HepG2 (cell line): ENCODE data around the gene ADAM22.
"Not testable (repeated sequence)": the region's sequence is repeated elsewhere in the genome, so short reads cannot be mapped to it uniquely, and the experiment has no call there.

Source experiments
- CREB1 ChIP-seq, 2 experiments: fragments of 450-650 bp in 1 of 2; IDR thresholded peaks; 2 replicates each; pipeline ENCODE4 v1.6.1; 2016 to 2017; ENCODE audit warnings: control low read depth in 1 of 2, mild to moderate bottlenecking in 1 of 2, missing compliant biosample characterization in 1 of 2, missing genetic modification characterization in 1 of 2
- EP300 ChIP-seq, 3 experiments: sonication (generic) in 1 of 3; formaldehyde crosslinking in 1 of 3; IDR thresholded peaks; 2 replicates each; pipeline versions ENCODE4 v1.5.1 to v1.6.1; 2011 to 2020; ENCODE audit warnings: low read depth in 2 of 3, low read length in 2 of 3, borderline replicate concordance in 1 of 3, improper control_type of control experiment in 1 of 3, mild to moderate bottlenecking in 1 of 3, missing genetic modification reagents in 1 of 3, moderate library complexity in 1 of 3
- EZH2 ChIP-seq: conservative IDR thresholded peaks from 2 replicates; pipeline ENCODE4 v1.6.1; 2012; ENCODE audit warnings: mild to moderate bottlenecking, low read depth, low read length, moderate library complexity
- TF ChIP-seq, protein P1 (sequence below): IDR thresholded peaks from 2 replicates; pipeline ENCODE4 v1.6.1; 2016; ENCODE audit warnings: mild to moderate bottlenecking, missing biosample characterization, missing genetic modification reagents
- TF ChIP-seq, protein P2 (sequence below): sonication (generic); formaldehyde crosslinking; IDR thresholded peaks from 2 replicates; pipeline ENCODE4 v1.4.0; 2020; ENCODE audit warnings: missing genetic modification reagents
- TF ChIP-seq, protein P3 (sequence below): sonication (generic); formaldehyde crosslinking; IDR thresholded peaks from 2 replicates; pipeline ENCODE4 v1.4.0; 2020; ENCODE audit warnings: missing genetic modification reagents
- TF ChIP-seq, protein P4 (sequence below): sonication (generic); formaldehyde crosslinking; IDR thresholded peaks from 2 replicates; pipeline ENCODE4 v1.5.1; 2020; ENCODE audit warnings: mild to moderate bottlenecking, missing genetic modification reagents, moderate library complexity
- TF ChIP-seq, protein P5 (sequence below): sonication (generic); formaldehyde crosslinking; conservative IDR thresholded peaks from 2 replicates; pipeline ENCODE4 v1.8.0; 2022; ENCODE audit warnings: low read depth, missing genetic modification reagents
- TF ChIP-seq, protein P6 (sequence below): sonication (generic); formaldehyde crosslinking; IDR thresholded peaks from 2 replicates; pipeline ENCODE4 v1.5.1; 2020; ENCODE audit warnings: mild to moderate bottlenecking, missing genetic modification reagents, borderline replicate concordance

DNA sequence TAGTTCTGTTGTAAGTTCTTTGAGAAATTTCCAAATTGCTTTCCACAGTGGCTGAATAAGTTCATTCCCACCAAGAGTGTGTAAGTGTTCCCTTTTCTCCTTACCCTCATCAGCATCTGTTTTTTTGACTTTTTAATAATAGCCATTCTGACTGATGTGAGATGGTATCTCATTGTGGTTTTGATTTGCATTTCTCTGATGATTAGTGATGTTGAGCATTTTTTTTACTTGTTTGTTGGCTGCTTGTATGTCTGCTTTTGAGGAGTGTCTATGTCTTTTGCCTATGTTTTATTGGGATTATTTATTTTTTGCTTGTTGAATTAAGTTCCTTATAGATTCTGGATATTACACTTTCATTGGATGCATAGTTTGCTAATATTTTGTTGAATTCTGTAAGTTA lies 11.9 kb downstream of the ADAM22 start:
- TF ChIP-seq, protein P1, sequence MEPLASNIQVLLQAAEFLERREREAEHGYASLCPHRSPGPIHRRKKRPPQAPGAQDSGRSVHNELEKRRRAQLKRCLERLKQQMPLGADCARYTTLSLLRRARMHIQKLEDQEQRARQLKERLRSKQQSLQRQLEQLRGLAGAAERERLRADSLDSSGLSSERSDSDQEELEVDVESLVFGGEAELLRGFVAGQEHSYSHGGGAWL (CRISPR knock-in tag), result not testable (repeated sequence)
- TF ChIP-seq, protein P2, sequence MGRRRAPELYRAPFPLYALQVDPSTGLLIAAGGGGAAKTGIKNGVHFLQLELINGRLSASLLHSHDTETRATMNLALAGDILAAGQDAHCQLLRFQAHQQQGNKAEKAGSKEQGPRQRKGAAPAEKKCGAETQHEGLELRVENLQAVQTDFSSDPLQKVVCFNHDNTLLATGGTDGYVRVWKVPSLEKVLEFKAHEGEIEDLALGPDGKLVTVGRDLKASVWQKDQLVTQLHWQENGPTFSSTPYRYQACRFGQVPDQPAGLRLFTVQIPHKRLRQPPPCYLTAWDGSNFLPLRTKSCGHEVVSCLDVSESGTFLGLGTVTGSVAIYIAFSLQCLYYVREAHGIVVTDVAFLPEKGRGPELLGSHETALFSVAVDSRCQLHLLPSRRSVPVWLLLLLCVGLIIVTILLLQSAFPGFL (CRISPR knock-in tag), result not testable (repeated sequence)
- TF ChIP-seq, protein P3, sequence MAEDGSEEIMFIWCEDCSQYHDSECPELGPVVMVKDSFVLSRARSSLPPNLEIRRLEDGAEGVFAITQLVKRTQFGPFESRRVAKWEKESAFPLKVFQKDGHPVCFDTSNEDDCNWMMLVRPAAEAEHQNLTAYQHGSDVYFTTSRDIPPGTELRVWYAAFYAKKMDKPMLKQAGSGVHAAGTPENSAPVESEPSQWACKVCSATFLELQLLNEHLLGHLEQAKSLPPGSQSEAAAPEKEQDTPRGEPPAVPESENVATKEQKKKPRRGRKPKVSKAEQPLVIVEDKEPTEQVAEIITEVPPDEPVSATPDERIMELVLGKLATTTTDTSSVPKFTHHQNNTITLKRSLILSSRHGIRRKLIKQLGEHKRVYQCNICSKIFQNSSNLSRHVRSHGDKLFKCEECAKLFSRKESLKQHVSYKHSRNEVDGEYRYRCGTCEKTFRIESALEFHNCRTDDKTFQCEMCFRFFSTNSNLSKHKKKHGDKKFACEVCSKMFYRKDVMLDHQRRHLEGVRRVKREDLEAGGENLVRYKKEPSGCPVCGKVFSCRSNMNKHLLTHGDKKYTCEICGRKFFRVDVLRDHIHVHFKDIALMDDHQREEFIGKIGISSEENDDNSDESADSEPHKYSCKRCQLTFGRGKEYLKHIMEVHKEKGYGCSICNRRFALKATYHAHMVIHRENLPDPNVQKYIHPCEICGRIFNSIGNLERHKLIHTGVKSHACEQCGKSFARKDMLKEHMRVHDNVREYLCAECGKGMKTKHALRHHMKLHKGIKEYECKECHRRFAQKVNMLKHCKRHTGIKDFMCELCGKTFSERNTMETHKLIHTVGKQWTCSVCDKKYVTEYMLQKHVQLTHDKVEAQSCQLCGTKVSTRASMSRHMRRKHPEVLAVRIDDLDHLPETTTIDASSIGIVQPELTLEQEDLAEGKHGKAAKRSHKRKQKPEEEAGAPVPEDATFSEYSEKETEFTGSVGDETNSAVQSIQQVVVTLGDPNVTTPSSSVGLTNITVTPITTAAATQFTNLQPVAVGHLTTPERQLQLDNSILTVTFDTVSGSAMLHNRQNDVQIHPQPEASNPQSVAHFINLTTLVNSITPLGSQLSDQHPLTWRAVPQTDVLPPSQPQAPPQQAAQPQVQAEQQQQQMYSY (CRISPR knock-in tag), result not testable (repeated sequence)
- not testable (repeated sequence) for TF ChIP-seq CREB1 (IDR thresholded peaks at IDR 0.05); CREB1 (CRISPR knock-in tag; IDR thresholded peaks at IDR 0.05); EP300 (IDR thresholded peaks at IDR 0.05; ENCODE audit: low read depth in 2 of 2, low read length in 2 of 2); EP300 (CRISPR knock-in tag; IDR thresholded peaks at IDR 0.05; ENCODE audit: borderline replicate concordance); EZH2
- TF ChIP-seq, protein P4, sequence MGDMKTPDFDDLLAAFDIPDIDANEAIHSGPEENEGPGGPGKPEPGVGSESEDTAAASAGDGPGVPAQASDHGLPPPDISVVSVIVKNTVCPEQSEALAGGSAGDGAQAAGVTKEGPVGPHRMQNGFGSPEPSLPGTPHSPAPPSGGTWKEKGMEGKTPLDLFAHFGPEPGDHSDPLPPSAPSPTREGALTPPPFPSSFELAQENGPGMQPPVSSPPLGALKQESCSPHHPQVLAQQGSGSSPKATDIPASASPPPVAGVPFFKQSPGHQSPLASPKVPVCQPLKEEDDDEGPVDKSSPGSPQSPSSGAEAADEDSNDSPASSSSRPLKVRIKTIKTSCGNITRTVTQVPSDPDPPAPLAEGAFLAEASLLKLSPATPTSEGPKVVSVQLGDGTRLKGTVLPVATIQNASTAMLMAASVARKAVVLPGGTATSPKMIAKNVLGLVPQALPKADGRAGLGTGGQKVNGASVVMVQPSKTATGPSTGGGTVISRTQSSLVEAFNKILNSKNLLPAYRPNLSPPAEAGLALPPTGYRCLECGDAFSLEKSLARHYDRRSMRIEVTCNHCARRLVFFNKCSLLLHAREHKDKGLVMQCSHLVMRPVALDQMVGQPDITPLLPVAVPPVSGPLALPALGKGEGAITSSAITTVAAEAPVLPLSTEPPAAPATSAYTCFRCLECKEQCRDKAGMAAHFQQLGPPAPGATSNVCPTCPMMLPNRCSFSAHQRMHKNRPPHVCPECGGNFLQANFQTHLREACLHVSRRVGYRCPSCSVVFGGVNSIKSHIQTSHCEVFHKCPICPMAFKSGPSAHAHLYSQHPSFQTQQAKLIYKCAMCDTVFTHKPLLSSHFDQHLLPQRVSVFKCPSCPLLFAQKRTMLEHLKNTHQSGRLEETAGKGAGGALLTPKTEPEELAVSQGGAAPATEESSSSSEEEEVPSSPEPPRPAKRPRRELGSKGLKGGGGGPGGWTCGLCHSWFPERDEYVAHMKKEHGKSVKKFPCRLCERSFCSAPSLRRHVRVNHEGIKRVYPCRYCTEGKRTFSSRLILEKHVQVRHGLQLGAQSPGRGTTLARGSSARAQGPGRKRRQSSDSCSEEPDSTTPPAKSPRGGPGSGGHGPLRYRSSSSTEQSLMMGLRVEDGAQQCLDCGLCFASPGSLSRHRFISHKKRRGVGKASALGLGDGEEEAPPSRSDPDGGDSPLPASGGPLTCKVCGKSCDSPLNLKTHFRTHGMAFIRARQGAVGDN (CRISPR knock-in tag), result not testable (repeated sequence)
- TF ChIP-seq, protein P5, sequence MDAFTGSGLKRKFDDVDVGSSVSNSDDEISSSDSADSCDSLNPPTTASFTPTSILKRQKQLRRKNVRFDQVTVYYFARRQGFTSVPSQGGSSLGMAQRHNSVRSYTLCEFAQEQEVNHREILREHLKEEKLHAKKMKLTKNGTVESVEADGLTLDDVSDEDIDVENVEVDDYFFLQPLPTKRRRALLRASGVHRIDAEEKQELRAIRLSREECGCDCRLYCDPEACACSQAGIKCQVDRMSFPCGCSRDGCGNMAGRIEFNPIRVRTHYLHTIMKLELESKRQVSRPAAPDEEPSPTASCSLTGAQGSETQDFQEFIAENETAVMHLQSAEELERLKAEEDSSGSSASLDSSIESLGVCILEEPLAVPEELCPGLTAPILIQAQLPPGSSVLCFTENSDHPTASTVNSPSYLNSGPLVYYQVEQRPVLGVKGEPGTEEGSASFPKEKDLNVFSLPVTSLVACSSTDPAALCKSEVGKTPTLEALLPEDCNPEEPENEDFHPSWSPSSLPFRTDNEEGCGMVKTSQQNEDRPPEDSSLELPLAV (CRISPR knock-in tag), result not testable (repeated sequence)
- TF ChIP-seq, protein P6, sequence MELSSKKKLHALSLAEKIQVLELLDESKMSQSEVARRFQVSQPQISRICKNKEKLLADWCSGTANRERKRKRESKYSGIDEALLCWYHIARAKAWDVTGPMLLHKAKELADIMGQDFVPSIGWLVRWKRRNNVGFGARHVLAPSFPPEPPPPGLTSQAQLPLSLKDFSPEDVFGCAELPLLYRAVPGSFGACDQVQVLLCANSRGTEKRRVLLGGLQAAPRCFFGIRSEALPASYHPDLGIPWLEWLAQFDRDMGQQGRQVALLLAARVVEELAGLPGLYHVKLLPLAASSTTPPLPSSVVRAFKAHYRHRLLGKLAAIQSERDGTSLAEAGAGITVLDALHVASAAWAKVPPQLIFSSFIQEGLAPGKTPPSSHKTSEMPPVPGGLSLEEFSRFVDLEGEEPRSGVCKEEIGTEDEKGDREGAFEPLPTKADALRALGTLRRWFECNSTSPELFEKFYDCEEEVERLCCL, result not testable (repeated sequence)
